HEK293 (cell line): ENCODE measurements around the gene LRP5.
"Not testable (repeated sequence)": the region's sequence is repeated elsewhere in the genome, so short reads cannot be mapped to it uniquely, and the experiment has no call there.

Source experiments
- GLI2 ChIP-seq: fragments of 450-650 bp; formaldehyde crosslinking; IDR thresholded peaks from 2 replicates; pipeline ENCODE4; 2017; ENCODE audit warnings: missing biosample characterization, missing genetic modification characterization, low read depth, borderline replicate concordance
- GLIS2 ChIP-seq: fragments of 450-650 bp; formaldehyde crosslinking; IDR thresholded peaks from 2 replicates; pipeline ENCODE4 v1.5.1; 2016; ENCODE audit warnings: missing biosample characterization, missing genetic modification characterization
- MYNN ChIP-seq: fragments of 450-650 bp; formaldehyde crosslinking; IDR thresholded peaks from 2 replicates; pipeline ENCODE4 v1.5.1; 2016; ENCODE audit warnings: missing biosample characterization, missing genetic modification characterization, borderline replicate concordance
- SP2 ChIP-seq: fragments of 450-650 bp; formaldehyde crosslinking; IDR thresholded peaks from 2 replicates; pipeline ENCODE4 v1.5.1; 2016; ENCODE audit warnings: missing biosample characterization, missing genetic modification characterization
- ZNF169 ChIP-seq: fragments of 450-650 bp; formaldehyde crosslinking; IDR thresholded peaks from 2 replicates; pipeline ENCODE4 v1.5.1; 2016; ENCODE audit warnings: missing biosample characterization, missing genetic modification characterization
- ZNF785 ChIP-seq: fragments of 450-650 bp; formaldehyde crosslinking; IDR thresholded peaks from 2 replicates; pipeline ENCODE4 v1.5.1; 2016; ENCODE audit warnings: missing biosample characterization, missing genetic modification characterization
- TF ChIP-seq, protein P1 (sequence below): fragments of 450-650 bp; formaldehyde crosslinking; IDR thresholded peaks from 2 replicates; pipeline ENCODE4 v1.5.1; 2016; ENCODE audit warnings: missing biosample characterization, missing genetic modification characterization
- TF ChIP-seq, protein P2 (sequence below): fragments of 450-650 bp; formaldehyde crosslinking; IDR thresholded peaks from 2 replicates; pipeline ENCODE4 v1.5.1; 2016; ENCODE audit warnings: missing biosample characterization, missing genetic modification characterization

- TF ChIP-seq ZNF169; ZNF785 (tag by site-specific recombination); MYNN (tag by site-specific recombination); SP2; GLIS2; GLI2 (tag by site-specific recombination): not testable (repeated sequence)
- TF ChIP-seq, protein P1, sequence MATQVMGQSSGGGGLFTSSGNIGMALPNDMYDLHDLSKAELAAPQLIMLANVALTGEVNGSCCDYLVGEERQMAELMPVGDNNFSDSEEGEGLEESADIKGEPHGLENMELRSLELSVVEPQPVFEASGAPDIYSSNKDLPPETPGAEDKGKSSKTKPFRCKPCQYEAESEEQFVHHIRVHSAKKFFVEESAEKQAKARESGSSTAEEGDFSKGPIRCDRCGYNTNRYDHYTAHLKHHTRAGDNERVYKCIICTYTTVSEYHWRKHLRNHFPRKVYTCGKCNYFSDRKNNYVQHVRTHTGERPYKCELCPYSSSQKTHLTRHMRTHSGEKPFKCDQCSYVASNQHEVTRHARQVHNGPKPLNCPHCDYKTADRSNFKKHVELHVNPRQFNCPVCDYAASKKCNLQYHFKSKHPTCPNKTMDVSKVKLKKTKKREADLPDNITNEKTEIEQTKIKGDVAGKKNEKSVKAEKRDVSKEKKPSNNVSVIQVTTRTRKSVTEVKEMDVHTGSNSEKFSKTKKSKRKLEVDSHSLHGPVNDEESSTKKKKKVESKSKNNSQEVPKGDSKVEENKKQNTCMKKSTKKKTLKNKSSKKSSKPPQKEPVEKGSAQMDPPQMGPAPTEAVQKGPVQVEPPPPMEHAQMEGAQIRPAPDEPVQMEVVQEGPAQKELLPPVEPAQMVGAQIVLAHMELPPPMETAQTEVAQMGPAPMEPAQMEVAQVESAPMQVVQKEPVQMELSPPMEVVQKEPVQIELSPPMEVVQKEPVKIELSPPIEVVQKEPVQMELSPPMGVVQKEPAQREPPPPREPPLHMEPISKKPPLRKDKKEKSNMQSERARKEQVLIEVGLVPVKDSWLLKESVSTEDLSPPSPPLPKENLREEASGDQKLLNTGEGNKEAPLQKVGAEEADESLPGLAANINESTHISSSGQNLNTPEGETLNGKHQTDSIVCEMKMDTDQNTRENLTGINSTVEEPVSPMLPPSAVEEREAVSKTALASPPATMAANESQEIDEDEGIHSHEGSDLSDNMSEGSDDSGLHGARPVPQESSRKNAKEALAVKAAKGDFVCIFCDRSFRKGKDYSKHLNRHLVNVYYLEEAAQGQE, result not testable (repeated sequence)
- TF ChIP-seq, protein P2, sequence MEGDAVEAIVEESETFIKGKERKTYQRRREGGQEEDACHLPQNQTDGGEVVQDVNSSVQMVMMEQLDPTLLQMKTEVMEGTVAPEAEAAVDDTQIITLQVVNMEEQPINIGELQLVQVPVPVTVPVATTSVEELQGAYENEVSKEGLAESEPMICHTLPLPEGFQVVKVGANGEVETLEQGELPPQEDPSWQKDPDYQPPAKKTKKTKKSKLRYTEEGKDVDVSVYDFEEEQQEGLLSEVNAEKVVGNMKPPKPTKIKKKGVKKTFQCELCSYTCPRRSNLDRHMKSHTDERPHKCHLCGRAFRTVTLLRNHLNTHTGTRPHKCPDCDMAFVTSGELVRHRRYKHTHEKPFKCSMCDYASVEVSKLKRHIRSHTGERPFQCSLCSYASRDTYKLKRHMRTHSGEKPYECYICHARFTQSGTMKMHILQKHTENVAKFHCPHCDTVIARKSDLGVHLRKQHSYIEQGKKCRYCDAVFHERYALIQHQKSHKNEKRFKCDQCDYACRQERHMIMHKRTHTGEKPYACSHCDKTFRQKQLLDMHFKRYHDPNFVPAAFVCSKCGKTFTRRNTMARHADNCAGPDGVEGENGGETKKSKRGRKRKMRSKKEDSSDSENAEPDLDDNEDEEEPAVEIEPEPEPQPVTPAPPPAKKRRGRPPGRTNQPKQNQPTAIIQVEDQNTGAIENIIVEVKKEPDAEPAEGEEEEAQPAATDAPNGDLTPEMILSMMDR (tag by site-specific recombination), result not testable (repeated sequence)
Observed at GRCh38 chr11:68475626-68476025, 163.2 kb downstream of the LRP5 start.
